ENCODE data around the gene AHI1.
A peak's percentile ranks its signal among the peaks of the same experiment; 100 is the strongest.

Gene AHI1

DNA sequence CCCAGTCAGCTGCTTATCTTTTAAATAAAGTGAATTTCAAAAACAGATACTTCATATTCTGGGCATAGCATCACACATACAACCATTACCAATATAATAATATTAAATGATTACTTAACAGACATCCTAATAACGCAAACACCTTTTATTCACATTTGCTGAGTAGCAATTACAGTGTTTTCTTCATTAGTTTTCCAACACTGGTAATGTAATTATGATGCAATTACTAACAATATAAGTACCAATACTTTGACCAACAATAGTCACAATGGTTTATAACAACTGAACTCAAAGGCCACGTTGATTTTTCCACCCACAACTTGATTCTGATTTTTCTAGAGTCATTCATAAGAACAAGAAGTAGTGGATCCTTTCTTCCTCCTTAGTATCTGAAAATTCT lies 212.4 kb downstream of the AHI1 start:
- Histone ChIP-seq H2AFZ (ENCODE audit: low read depth, low read length) (no peak overlapping the region), H3K36me3 (ENCODE audit: control insufficient read depth in 1 of 2, insufficient read depth in 2 of 2, low read depth in 1 of 2, low read length in 2 of 2) (peaks cover 0 to 31% of the 10 kb centered on the region in 2 experiments), H4K91ac (ENCODE audit: low read length) (no peak overlapping the region), H3K27me3 (ENCODE audit: control insufficient read depth in 1 of 2, insufficient read depth in 1 of 2, low read length in 2 of 2) (no peaks in the 10 kb centered on the region), H3K9ac (ENCODE audit: low read length) (no peak overlapping the region), H4K8ac (ENCODE audit: low read length) (no peak overlapping the region), H3K79me1 (replicated peaks; ENCODE audit: low read length, poor library complexity, severe bottlenecking) (no peaks in the 10 kb centered on the region), H2AK5ac (ENCODE audit: low read length, severe bottlenecking) (no peak overlapping the region), H2BK12ac (ENCODE audit: low read length in 2 of 2) (no peak overlapping the region), H3K4me2 (ENCODE audit: low read length, poor library complexity, severe bottlenecking) (no peak overlapping the region), H2BK5ac (ENCODE audit: low read depth, low read length, poor library complexity, severe bottlenecking) (no peak overlapping the region), H3K23ac (ENCODE audit: low read length in 2 of 2) (no peak overlapping the region), H3K4me3 (ENCODE audit: insufficient read depth in 1 of 2, low read depth in 1 of 2, low read length in 2 of 2) (no peak overlapping the region), H3K27ac (ENCODE audit: low read length, poor library complexity, severe bottlenecking) (no peak overlapping the region), H3K9me3 (ENCODE audit: control insufficient read depth, low read length) (no peaks in the 10 kb centered on the region), H3K4ac (ENCODE audit: low read depth in 1 of 2, low read length in 2 of 2) (no peak overlapping the region), H3K18ac (ENCODE audit: low read depth in 1 of 2, low read length in 2 of 2) (no peak overlapping the region), H3K14ac (ENCODE audit: low read length in 2 of 2) (no peak overlapping the region), H3K4me1 (ENCODE audit: control insufficient read depth, insufficient read depth, low read depth, low read length) (no peaks in the 10 kb centered on the region), H2BK120ac (ENCODE audit: low read depth, low read length) (no peak overlapping the region), H2BK15ac (ENCODE audit: low read depth, poor library complexity, severe bottlenecking) (peak overlapping the region; percentile 28)
- DNase-seq: no peak
- 71% methylated on average over 1 of the region's 2 CpGs for WGBS

DNA sequence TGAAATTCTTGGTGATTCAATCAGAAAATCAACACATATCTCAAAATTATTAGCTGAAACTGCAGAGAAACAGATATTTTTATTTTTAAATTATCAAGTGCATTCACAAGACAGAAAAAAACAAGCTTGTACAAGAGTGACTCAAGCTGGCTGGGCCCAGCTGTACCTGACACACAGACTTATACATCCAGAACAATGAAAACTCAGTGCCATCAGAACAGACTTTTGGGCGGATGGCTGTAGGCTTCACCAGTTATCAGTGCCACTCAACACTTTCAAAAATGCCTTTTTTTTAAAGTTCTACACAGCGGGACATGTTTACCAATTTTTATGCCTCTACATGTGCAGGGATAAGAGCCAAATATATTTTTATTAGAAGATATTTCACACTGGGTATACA lies 213.6 kb downstream of the AHI1 start:
- Histone ChIP-seq H2BK120ac (ENCODE audit: low read depth, low read length) (peak overlapping the region; percentile 19), H3K4me3 (ENCODE audit: insufficient read depth in 1 of 2, low read depth in 1 of 2, low read length in 2 of 2) (no peak overlapping the region), H3K27me3 (ENCODE audit: control insufficient read depth in 1 of 2, insufficient read depth in 1 of 2, low read length in 2 of 2) (no peaks in the 10 kb centered on the region), H3K27ac (ENCODE audit: low read length, poor library complexity, severe bottlenecking) (no peak overlapping the region), H3K23ac (ENCODE audit: low read length in 2 of 2) (no peak overlapping the region), H2AK5ac (ENCODE audit: low read length, severe bottlenecking) (no peak overlapping the region), H3K18ac (ENCODE audit: low read depth in 1 of 2, low read length in 2 of 2) (no peak overlapping the region), H4K8ac (ENCODE audit: low read length) (no peak overlapping the region), H3K4me1 (ENCODE audit: control insufficient read depth, insufficient read depth, low read depth, low read length) (no peaks in the 10 kb centered on the region), H3K79me1 (replicated peaks; ENCODE audit: low read length, poor library complexity, severe bottlenecking) (no peaks in the 10 kb centered on the region), H2BK5ac (ENCODE audit: low read depth, low read length, poor library complexity, severe bottlenecking) (no peak overlapping the region), H3K9me3 (ENCODE audit: control insufficient read depth, low read length) (no peaks in the 10 kb centered on the region), H3K36me3 (ENCODE audit: control insufficient read depth in 1 of 2, insufficient read depth in 2 of 2, low read depth in 1 of 2, low read length in 2 of 2) (peaks cover 0 to 26% of the 10 kb centered on the region in 2 experiments), H2AFZ (ENCODE audit: low read depth, low read length) (no peak overlapping the region), H4K91ac (ENCODE audit: low read length) (no peak overlapping the region), H3K4me2 (ENCODE audit: low read length, poor library complexity, severe bottlenecking) (no peak overlapping the region), H3K9ac (ENCODE audit: low read length) (no peak overlapping the region), H3K4ac (ENCODE audit: low read depth in 1 of 2, low read length in 2 of 2) (no peak overlapping the region), H2BK12ac (ENCODE audit: low read length in 2 of 2) (no peak overlapping the region), H2BK15ac (ENCODE audit: low read depth, poor library complexity, severe bottlenecking) (no peak overlapping the region), H3K14ac (ENCODE audit: low read length in 2 of 2) (no peak overlapping the region)
- 100% methylated on average over 1 of the region's 2 CpGs for WGBS
- DNase-seq: no peak

DNA sequence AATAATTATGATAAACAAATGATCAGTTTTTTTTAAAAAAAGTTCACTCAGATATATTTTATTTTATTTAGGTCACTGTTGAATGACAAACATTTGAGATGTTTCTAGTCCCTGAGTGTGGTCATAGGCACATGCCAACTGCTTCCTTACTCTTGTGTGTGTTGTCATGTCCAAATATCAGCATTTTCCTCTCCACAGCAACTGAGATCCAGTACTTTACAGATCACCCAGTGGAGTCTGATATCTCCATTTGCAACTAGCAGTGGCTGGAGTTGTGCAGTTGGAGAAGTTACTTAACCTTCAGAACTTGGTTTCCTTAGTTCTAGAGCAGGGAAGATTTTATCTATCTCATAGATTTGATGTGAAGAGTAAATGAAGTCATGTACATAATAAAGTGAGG lies 215.1 kb downstream of the AHI1 start:
- Histone ChIP-seq H3K23ac (ENCODE audit: low read length in 2 of 2) (no peak overlapping the region), H4K8ac (ENCODE audit: low read length) (no peak overlapping the region), H3K4ac (ENCODE audit: low read depth in 1 of 2, low read length in 2 of 2) (peak overlapping the region in 1 of 2 experiments; percentile 91), H3K18ac (ENCODE audit: low read depth in 1 of 2, low read length in 2 of 2) (peak overlapping the region in 1 of 2 experiments; percentile 33), H3K4me3 (ENCODE audit: insufficient read depth in 1 of 2, low read depth in 1 of 2, low read length in 2 of 2) (no peak overlapping the region), H2AFZ (ENCODE audit: low read depth, low read length) (no peak overlapping the region), H4K91ac (ENCODE audit: low read length) (no peak overlapping the region), H3K36me3 (ENCODE audit: control insufficient read depth in 1 of 2, insufficient read depth in 2 of 2, low read depth in 1 of 2, low read length in 2 of 2) (peaks cover 0 to 23% of the 10 kb centered on the region in 2 experiments), H3K14ac (ENCODE audit: low read length in 2 of 2) (no peak overlapping the region), H2BK12ac (ENCODE audit: low read length in 2 of 2) (peak overlapping the region in 1 of 2 experiments; percentile 3), H3K9ac (ENCODE audit: low read length) (no peak overlapping the region), H3K27ac (ENCODE audit: low read length, poor library complexity, severe bottlenecking) (no peak overlapping the region), H3K4me1 (ENCODE audit: control insufficient read depth, insufficient read depth, low read depth, low read length) (no peaks in the 10 kb centered on the region), H2BK120ac (ENCODE audit: low read depth, low read length) (no peak overlapping the region), H2BK15ac (ENCODE audit: low read depth, poor library complexity, severe bottlenecking) (no peak overlapping the region), H3K79me1 (replicated peaks; ENCODE audit: low read length, poor library complexity, severe bottlenecking) (no peaks in the 10 kb centered on the region), H2BK5ac (ENCODE audit: low read depth, low read length, poor library complexity, severe bottlenecking) (no peak overlapping the region), H3K9me3 (ENCODE audit: control insufficient read depth, low read length) (no peaks in the 10 kb centered on the region), H2AK5ac (ENCODE audit: low read length, severe bottlenecking) (no peak overlapping the region), H3K27me3 (ENCODE audit: control insufficient read depth in 1 of 2, insufficient read depth in 1 of 2, low read length in 2 of 2) (no peaks in the 10 kb centered on the region), H3K4me2 (ENCODE audit: low read length, poor library complexity, severe bottlenecking) (no peak overlapping the region)
- DNase-seq: no peak

DNA sequence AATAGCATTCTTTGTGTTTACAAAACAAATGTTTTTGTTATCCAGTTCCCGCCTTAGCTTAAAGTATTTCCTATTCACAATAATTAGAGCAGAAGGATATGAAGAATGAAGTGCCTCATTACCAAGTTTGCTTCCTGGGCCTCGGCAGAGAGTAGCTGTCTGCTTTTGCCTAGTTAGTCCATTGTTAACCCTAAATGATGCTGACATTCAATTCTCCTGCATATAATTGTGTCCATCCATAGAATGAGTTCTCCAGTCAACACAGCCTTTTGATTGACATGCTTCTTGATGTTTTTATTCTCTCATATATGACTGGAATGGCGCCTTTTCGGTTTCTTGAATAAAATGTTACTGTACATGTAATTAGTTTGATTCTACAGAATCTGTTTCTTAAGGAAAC lies 215.6 kb downstream of the AHI1 start:
- H3K27ac ChIP-seq (ENCODE audit: low read length, poor library complexity, severe bottlenecking): no peak overlapping the region
- H2BK15ac ChIP-seq (ENCODE audit: low read depth, poor library complexity, severe bottlenecking): no peak overlapping the region
- peak overlapping the region in 1 of 2 experiments; percentile 77 for H2BK12ac ChIP-seq (ENCODE audit: low read length in 2 of 2)
- H3K79me1 ChIP-seq (replicated peaks; ENCODE audit: low read length, poor library complexity, severe bottlenecking): no peaks in the 10 kb centered on the region
- no peak for DNase-seq
- no peak overlapping the region for H3K4me2 ChIP-seq (ENCODE audit: low read length, poor library complexity, severe bottlenecking)
- no peak overlapping the region for H3K14ac ChIP-seq (ENCODE audit: low read length in 2 of 2)
- no peak overlapping the region for H3K23ac ChIP-seq (ENCODE audit: low read length in 2 of 2)
- no peak overlapping the region for H3K4ac ChIP-seq (ENCODE audit: low read depth in 1 of 2, low read length in 2 of 2)
- H2BK120ac ChIP-seq (ENCODE audit: low read depth, low read length): no peak overlapping the region
- H3K9ac ChIP-seq (ENCODE audit: low read length): no peak overlapping the region
- H3K36me3 ChIP-seq (ENCODE audit: control insufficient read depth in 1 of 2, insufficient read depth in 2 of 2, low read depth in 1 of 2, low read length in 2 of 2): peaks cover 0 to 19% of the 10 kb centered on the region in 2 experiments
- H4K91ac ChIP-seq (ENCODE audit: low read length): no peak overlapping the region
- no peak overlapping the region for H2AK5ac ChIP-seq (ENCODE audit: low read length, severe bottlenecking)
- H3K18ac ChIP-seq (ENCODE audit: low read depth in 1 of 2, low read length in 2 of 2): no peak overlapping the region
- H3K9me3 ChIP-seq (ENCODE audit: control insufficient read depth, low read length): no peaks in the 10 kb centered on the region
- WGBS: 75% methylated on average over 1 of the region's 4 CpGs
- H3K27me3 ChIP-seq (ENCODE audit: control insufficient read depth in 1 of 2, insufficient read depth in 1 of 2, low read length in 2 of 2): no peaks in the 10 kb centered on the region
- no peak overlapping the region for H3K4me3 ChIP-seq (ENCODE audit: insufficient read depth in 1 of 2, low read depth in 1 of 2, low read length in 2 of 2)
- H2BK5ac ChIP-seq (ENCODE audit: low read depth, low read length, poor library complexity, severe bottlenecking): no peak overlapping the region
- H4K8ac ChIP-seq (ENCODE audit: low read length): no peak overlapping the region
- H2AFZ ChIP-seq (ENCODE audit: low read depth, low read length): no peak overlapping the region
- H3K4me1 ChIP-seq (ENCODE audit: control insufficient read depth, insufficient read depth, low read depth, low read length): no peaks in the 10 kb centered on the region

Measured in mesenchymal stem cell (in vitro differentiated cells and primary cell).